SJCRH30 (cell line): ENCODE results near the gene SQOR. TPM values are rescaled to one million over a fixed set of nuclear protein-coding genes. Genes with fewer than 3 reads are reported as not detected.

ENCODE experiments used
- DNase-seq, 2 experiments: peaks; one replicate each; pipeline ENCODE4 v3.0.0-alpha.2; 2015 to 2020
- H3K27ac ChIP-seq: fragments of 250-450 bp; sonication (Bioruptor Pico); 2 replicates; pipeline ENCODE4 v1.5.1; 2020; ENCODE audit warnings: mild to moderate bottlenecking, moderate library complexity
- H3K27me3 ChIP-seq: fragments of 250-450 bp; sonication (Bioruptor Pico); 2 replicates; pipeline ENCODE4 v1.5.1; 2020; ENCODE audit warnings: mild to moderate bottlenecking, moderate library complexity
- H3K36me3 ChIP-seq: fragments of 250-450 bp; sonication (Bioruptor Pico); 2 replicates; pipeline ENCODE4 v1.5.1; 2020; ENCODE audit warnings: mild to moderate bottlenecking, moderate library complexity
- H3K4me1 ChIP-seq: fragments of 250-450 bp; sonication (Bioruptor Pico); 2 replicates; pipeline ENCODE4 v1.5.1; 2020; ENCODE audit warnings: mild to moderate bottlenecking, moderate library complexity
- H3K4me3 ChIP-seq: fragments of 250-450 bp; sonication (Bioruptor Pico); 2 replicates; pipeline ENCODE4 v1.5.1; 2020; ENCODE audit warnings: mild to moderate bottlenecking, moderate library complexity
- H3K9me3 ChIP-seq: fragments of 250-450 bp; sonication (Bioruptor Pico); replicated peaks from 2 replicates; pipeline ENCODE4 v1.5.1; 2020; ENCODE audit warnings: mild to moderate bottlenecking, moderate library complexity
- total RNA-seq: library from RNA; depleted of rRNA; stranded (reverse); fragments of >200 nt; shearing (Covaris generic); gene quantifications from 2 replicates; pipeline ENCODE4 v1.2.3, GENCODE V29; 2014; rRNA removed

The SQOR gene
- total RNA-seq: 0.51 and 0.67 TPM in 2 replicates

DNA sequence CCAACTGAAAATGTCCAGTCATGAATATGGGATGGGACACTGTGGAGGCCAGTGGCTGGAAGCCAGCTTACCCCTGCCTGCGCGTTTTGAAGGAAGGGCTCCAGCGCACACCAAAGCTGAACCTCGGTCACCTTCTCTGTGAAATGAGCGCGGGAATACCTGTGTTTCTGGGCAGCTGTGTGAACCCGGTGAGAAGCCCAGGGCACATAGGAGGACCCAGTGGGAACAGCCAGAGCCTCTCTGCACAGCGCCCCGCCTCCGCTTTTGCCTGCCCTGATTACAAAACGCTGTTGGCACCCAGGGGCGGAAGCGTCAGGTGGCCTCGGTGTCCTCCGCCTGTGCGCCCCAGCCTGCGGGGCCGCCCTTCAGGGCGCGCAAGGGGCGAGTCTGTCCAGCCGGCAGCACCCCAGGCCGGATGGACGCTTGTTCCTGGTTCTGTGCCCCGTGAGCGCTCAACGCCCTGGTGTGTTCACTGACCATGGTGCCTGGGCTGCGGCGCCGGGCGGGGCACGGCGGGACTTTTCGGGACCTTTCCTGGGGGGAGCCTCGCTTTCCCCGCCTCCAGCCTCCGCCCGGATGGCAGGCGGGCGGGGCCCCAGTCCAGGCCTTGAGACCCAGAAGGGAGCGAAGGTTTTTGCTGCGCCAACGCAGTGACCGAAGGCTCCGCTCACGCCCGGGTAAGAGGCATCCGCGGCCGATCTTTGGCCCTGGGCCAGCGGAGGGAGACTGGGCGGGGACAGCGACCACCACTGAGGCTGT, at the start of gene SQOR:
TSS of gene SQOR (plus strand) at position 598 of the 759 bp plus-strand sequence. CDS start 23,895 bp downstream, outside the sequence.
- Histone ChIP-seq H3K27me3 (no peaks in the 10 kb centered on the region), H3K36me3 (no peaks in the 10 kb centered on the region), H3K27ac (no peak within 1 kb of the TSS), H3K4me3 (peak within 1 kb of the TSS; percentile 59), H3K9me3 (no peaks in the 10 kb centered on the region), H3K4me1 (peaks cover 5% of the 10 kb centered on the region; the same call in 1 of the 2 replicates)
- DNase-seq: peak; percentile 54 to 62

DNA sequence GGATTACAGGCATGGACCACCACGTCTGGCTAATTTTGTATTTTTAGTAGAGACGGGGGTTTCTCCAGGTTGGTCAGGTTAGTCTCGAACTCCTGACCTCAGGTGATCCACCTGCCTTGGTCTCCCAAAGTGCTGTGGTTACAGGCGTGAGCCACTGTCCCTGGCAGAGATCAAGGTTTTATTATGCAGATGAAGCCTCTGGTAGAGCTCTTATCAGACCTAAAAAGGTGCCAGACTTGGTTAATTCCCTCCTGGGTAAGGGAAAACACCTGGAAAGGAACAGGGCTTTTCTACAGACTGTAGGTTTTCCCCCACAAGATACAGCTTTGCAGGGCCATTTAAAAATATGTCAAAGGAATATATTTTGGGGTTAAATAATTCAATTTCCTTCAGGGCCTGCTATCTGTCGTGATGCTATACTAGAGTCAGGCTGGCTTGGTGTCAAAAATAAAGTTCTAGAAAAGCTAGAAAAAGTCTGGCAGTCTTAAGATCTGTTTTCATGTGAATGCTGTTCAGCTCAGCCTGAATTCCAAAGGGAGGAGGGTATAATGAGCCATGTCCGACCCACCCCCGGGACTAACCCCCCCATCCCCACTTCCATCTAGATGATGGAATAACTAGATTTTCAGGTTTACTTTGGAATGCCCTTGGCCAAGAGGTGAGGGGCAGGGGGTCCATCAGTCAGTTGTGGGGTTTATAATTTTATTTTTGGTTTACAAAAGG, 49.6 kb upstream of the SQOR start:
- Histone ChIP-seq H3K9me3 (no peaks in the 10 kb centered on the region), H3K27ac (no peak overlapping the region), H3K4me1 (peaks cover 10% of the 10 kb centered on the region), H3K36me3 (no peaks in the 10 kb centered on the region), H3K4me3 (no peak overlapping the region), H3K27me3 (no peaks in the 10 kb centered on the region)
- DNase-seq: no peak

DNA sequence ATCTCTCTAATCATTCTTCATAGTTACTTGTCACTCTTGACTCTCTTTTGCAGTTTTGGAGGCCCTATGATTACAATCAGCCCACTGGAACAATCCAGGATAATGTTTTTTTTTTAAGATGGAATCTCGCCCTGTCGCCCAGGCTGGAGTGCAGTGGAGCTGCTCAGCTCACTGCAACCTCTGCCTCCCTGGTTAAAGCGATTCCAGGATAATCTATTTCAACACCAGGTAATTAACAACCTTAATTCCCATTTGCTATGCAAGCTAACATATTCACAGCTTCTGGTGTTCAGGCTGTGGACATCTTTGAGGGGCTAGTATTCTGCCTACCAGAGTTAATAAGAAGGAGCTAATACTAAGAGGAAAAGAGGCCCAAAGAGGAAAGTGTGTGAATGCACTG, 48.7 kb upstream of the SQOR start:
- H3K27me3 ChIP-seq: no peaks in the 10 kb centered on the region
- no peaks in the 10 kb centered on the region for H3K36me3 ChIP-seq
- peak overlapping the region; percentile 80 for H3K4me3 ChIP-seq
- peaks cover 10% of the 10 kb centered on the region for H3K4me1 ChIP-seq
- no peaks in the 10 kb centered on the region for H3K9me3 ChIP-seq
- peak in 1 of 2 experiments; percentile 6 for DNase-seq
- peak overlapping the region; percentile 86; the same call in 1 of the 2 replicates for H3K27ac ChIP-seq

DNA sequence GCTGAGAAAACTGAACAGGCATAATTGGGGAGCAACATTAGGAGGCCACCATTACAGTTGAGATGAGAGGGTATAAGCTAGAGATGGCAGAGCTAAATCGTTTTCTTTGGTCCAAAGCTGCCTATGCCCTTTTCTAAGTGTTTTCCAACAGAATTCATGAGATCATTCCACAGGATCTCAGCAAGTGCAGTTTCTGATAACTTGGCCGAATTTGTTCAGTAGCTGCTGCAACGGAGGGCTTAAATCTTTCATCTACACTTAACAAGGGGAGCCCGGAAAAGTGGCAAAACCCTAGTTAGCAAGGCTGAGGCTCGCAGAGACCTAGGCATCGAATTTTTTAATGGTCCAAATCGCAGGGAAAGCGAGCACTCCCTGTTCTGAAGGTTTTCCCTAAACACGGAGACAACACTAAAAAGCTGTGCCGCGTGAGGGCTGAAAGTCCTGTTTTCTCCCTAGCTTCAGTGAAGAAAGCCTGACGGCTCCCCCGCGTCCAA, 48.2 kb upstream of the SQOR start:
- no peak for DNase-seq
- Histone ChIP-seq H3K27me3 (no peaks in the 10 kb centered on the region), H3K9me3 (no peaks in the 10 kb centered on the region), H3K27ac (peak overlapping the region; percentile 86), H3K4me3 (peak overlapping the region; percentile 80), H3K4me1 (peaks cover 10% of the 10 kb centered on the region), H3K36me3 (no peaks in the 10 kb centered on the region)

DNA sequence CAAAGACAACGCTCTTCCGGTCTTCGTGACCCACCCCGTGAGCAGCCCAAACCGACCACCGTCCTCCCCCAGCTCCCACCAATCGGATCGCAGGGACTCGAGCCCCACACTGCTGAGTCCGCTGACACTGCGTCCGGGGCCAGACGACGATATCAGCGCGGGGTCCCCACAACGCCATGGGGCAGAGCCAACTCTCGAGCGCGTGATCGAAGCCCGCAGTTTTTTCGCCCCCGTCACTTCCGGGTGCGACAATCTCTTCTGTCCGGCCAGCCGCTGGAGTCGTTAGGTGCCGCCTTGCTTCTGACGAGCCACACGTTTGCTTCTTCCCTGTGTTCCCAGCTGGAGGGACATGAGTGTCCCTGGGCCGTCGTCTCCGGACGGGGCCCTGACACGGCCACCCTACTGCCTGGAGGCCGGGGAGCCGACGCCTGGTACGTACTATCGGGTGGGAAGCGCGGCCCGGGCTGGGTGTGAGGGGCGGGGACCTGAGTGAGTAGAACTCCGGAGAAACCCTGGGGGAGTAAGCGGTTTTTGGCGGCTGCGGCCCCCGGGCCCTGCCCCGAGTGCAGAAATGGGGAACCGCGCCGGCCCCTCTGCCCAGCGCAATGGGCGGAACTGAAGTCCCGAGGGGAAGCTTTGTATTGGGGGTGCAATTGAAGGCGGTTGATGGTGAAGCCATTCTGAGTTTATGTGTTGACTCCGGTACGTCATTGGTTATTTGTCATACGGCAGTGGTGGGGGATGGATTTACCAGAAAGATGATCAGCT, 47.5 kb upstream of the SQOR start, which contains the start of gene BLOC1S6:
TSS of gene BLOC1S6 (plus strand) at position 285 of the 768 bp plus-strand sequence. CDS start at position 350, 65 bp downstream.
- DNase-seq: peak; percentile 94 to 96
- Histone ChIP-seq H3K4me1 (peaks cover 10% of the 10 kb centered on the region), H3K9me3 (no peaks in the 10 kb centered on the region), H3K4me3 (peak within 1 kb of the TSS; percentile 80), H3K27ac (peak within 1 kb of the TSS; percentile 86), H3K36me3 (no peaks in the 10 kb centered on the region; the same call in 1 of the 2 replicates), H3K27me3 (no peaks in the 10 kb centered on the region)

DNA sequence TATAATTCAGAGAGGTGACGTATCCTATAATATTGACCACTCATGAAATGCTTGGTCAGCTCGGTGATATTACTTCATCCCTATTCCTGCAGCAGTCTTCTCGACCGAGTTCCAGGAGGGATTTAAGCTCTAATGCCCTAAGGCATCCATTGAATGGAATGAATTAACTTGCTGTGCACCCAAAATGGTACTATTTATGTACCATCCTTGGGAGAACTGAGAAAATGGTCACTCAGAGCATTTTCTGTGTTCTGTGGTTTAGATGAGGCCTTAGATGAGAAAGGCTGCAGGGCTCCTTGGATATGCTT, 47.0 kb upstream of the SQOR start:
- peaks cover 2% of the 10 kb centered on the region for H3K36me3 ChIP-seq

DNA sequence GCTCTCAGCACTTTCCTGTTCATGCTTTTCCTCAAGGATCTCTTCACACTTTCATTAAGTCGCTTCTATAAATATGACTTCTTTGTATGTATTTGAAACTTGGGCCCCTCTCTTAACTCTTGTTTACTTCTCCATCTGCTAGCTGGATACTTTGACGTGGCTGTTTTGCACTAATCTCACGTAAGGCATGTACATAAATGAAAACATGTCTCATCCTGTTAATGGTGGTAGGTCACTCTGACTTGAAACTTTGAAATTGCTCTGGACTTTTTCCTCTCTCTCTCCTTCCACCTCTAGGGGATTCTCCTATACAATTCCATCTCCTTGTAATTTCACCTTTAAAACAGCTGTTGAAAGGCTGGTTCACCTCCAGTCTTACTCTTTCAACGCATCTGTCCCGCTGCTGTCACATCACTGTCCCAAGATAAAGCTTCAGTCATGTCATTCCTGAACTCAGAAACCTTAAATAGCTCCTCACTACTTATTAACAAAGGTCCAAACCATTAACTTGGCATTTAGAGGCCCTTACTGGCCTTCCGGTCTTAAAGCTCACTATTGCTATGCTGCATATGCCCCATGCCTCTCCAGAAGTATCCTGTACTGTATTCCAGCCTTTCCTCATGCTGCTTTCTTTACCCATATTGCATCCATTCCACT, 46.5 kb upstream of the SQOR start:
- DNase-seq: peak in 1 of 2 experiments; percentile 7
- H3K27ac ChIP-seq: peak overlapping the region; percentile 86
- no peaks in the 10 kb centered on the region for H3K9me3 ChIP-seq
- H3K36me3 ChIP-seq: peaks cover 5% of the 10 kb centered on the region
- H3K4me3 ChIP-seq: peak overlapping the region; percentile 80
- H3K27me3 ChIP-seq: no peaks in the 10 kb centered on the region
- H3K4me1 ChIP-seq: peaks cover 10% of the 10 kb centered on the region

More for the DNA sequence above, 47.0 kb upstream of the SQOR start:
- no peak for DNase-seq
- H3K4me3 ChIP-seq: peak overlapping the region; percentile 80
- no peaks in the 10 kb centered on the region for H3K27me3 ChIP-seq
- peak overlapping the region; percentile 86 for H3K27ac ChIP-seq
- no peaks in the 10 kb centered on the region for H3K9me3 ChIP-seq
- peaks cover 10% of the 10 kb centered on the region for H3K4me1 ChIP-seq

DNA sequence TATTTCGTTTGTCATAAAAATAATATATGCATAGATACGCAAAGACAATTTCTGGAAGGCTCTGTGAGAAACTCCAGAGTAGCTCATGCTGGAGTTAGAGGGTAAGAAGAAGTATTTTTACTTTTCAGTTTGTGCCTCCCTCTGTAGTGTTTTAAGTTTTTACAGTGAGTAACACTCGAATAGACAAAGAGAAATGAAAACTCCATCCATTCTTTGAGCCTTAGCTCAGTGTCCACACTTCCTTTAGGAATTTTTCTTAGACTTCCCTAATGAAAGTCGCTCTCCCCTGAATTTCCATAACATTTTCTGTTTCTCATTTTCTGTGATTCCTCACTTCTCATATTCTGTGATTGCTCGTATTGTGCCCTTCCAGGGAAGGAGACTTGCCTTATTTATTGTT, 45.6 kb upstream of the SQOR start:
- Histone ChIP-seq H3K27ac (no peak overlapping the region), H3K4me3 (no peak overlapping the region), H3K9me3 (no peaks in the 10 kb centered on the region), H3K36me3 (peaks cover 12% of the 10 kb centered on the region), H3K27me3 (no peaks in the 10 kb centered on the region), H3K4me1 (peaks cover 10% of the 10 kb centered on the region)
- no peak for DNase-seq

DNA sequence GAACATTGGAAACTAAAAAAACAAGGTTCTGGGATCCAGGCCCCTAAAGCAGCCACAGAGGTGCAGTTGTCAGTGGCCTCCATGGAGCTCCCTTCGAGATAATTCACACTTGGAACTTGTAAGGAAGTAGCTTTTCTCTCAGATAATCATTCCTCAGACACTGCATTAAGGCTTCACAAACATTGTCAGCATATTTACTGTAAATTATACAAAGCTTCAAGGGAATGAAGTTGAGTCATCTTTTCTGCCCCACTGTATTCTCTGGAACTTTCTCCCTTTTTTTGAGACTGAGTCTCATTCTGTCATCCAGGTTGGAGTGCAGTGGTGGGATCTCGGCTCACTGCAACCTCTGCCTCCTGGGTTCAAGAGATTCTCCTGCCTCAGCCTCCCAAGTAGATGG, 40.5 kb upstream of the SQOR start:
- DNase-seq: no peak
- Histone ChIP-seq H3K27ac (no peak overlapping the region), H3K9me3 (no peaks in the 10 kb centered on the region; the same call in 1 of the 2 replicates), H3K36me3 (peaks cover 28% of the 10 kb centered on the region), H3K27me3 (no peaks in the 10 kb centered on the region), H3K4me3 (no peak overlapping the region), H3K4me1 (no peaks in the 10 kb centered on the region)

DNA sequence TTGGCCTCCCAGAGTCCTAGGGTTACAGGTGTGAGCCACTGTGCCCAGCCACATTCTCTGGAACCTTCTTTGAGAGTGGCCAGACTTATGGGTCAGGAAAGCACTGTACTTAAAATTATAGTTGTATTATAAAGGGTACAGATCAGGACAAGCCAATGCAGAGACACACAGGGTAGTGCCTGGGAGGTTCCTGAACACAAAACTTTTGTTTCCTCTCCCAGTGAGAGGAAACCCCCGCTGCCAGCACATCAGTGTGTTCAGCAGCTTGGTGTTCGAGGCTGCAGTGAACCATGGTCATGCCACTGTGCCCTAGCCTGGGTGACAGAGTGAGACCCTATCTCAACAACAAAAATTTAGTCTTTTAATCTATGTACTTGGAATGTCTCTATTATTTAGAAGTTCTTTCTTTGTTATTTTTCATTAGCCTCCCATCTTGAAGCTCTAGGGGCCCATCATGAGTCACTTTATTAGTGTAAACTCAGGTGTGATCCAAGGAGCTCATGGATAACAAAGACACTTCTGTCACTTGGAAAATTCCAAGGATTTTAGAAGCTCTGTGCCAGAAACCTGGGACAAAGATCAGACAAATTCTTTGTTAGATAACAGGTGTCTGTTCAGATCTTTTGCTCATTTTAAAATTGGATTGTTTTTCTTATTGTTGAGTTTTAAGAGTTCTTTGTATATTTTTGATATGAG, 39.8 kb upstream of the SQOR start:
- Histone ChIP-seq H3K9me3 (no peaks in the 10 kb centered on the region; the same call in 1 of the 2 replicates), H3K4me1 (no peaks in the 10 kb centered on the region), H3K27me3 (no peaks in the 10 kb centered on the region), H3K36me3 (peaks cover 28% of the 10 kb centered on the region), H3K27ac (no peak overlapping the region), H3K4me3 (no peak overlapping the region)
- no peak for DNase-seq

DNA sequence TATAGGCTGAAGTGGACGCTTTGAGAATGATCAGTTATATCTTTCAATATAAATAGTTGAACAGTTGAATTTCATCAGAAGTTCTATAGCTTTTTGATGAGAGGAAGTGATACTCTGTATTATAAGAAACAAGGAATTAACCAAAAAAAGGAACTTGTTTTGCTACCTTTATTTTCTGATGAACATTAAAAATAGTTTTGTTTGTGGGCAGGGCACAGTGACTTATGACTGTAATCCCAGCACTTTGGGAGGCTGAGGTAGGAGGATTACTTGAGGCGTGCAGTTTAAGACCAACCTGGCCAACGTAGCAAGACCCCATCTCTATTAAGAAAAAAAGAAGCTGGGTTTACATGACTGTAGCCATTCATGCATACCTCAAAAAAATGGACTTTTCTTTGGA, 30.9 kb upstream of the SQOR start:
- no peaks in the 10 kb centered on the region for H3K4me1 ChIP-seq
- no peak overlapping the region for H3K4me3 ChIP-seq
- DNase-seq: no peak
- H3K27ac ChIP-seq: no peak overlapping the region
- no peaks in the 10 kb centered on the region for H3K27me3 ChIP-seq
- no peaks in the 10 kb centered on the region for H3K9me3 ChIP-seq
- peaks cover 29% of the 10 kb centered on the region for H3K36me3 ChIP-seq

DNA sequence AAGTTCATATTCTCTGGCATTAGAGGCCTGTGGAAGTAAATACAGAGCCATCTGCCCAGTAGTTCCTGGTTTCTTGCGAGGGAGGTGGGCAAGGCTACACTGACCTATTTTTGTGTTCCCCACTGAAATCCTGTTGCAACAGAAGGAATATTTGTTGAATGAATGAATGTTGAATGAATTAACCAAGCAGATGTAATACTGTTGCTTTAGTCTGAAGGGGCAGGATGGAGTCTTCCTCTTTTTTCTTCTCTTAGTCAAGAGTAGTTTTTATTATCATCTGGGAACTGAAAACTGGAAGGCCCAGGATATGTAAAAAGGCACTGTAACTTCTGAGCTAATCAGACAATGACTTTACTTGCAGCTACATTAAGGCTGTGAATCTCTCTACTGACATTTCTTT, 30.5 kb upstream of the SQOR start:
- Histone ChIP-seq H3K4me3 (no peak overlapping the region), H3K36me3 (peaks cover 29% of the 10 kb centered on the region), H3K27me3 (no peaks in the 10 kb centered on the region), H3K4me1 (no peaks in the 10 kb centered on the region), H3K27ac (no peak overlapping the region), H3K9me3 (no peaks in the 10 kb centered on the region)
- DNase-seq: no peak

DNA sequence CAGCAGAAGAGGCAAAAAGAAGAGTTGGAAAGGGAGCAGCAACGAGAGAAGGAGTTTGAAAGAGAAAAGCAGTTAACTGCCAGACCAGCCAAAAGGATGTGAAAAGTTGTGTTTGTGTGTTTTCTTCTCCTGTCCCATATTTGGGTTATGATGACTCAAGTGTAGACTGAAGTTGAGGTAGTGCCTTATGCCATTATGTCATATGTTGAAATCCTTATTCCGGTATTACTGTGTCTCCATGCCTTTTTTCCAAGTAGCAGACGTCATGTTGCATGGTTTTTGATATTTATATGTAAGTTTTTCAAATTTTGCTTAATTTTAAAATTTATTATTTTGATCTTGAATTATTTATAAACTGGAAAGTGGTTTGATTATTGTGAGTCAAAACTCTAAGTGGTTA, 28.4 kb upstream of the SQOR start:
- no peak for DNase-seq
- Histone ChIP-seq H3K36me3 (peaks cover 32% of the 10 kb centered on the region), H3K4me1 (no peaks in the 10 kb centered on the region), H3K4me3 (no peak overlapping the region), H3K27ac (no peak overlapping the region), H3K27me3 (no peaks in the 10 kb centered on the region), H3K9me3 (no peaks in the 10 kb centered on the region)

DNA sequence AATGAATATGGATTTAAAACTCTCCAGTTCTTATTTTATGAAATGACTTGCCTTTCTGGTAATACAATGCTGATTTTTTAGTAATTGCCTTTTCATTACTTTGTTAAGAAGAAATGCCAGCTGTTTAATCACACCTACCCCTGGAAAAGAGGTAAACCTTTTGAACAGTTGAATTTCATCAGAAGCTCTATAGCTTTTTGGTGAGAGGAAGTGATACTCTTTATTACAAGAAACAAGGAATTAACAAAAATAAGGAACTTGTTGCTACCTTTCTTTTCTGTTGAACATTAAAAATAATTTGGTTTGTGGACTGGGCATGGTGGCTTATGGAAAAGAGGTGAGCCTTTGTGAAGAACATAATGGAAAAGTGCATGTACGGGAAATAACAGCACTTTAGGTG, 28.0 kb upstream of the SQOR start:
- DNase-seq: no peak
- Histone ChIP-seq H3K36me3 (peaks cover 32% of the 10 kb centered on the region), H3K4me3 (no peak overlapping the region), H3K27ac (no peak overlapping the region), H3K9me3 (no peaks in the 10 kb centered on the region), H3K27me3 (no peaks in the 10 kb centered on the region), H3K4me1 (no peaks in the 10 kb centered on the region)
